Pancreas (tissue), 10 donors: ENCODE measurements around the gene SULT4A1. TPM values are rescaled to one million over a fixed set of nuclear protein-coding genes. Genes with fewer than 3 reads are reported as not detected.
"Not testable (repeated sequence)": the region's sequence is repeated elsewhere in the genome, so short reads cannot be mapped to it uniquely, and the experiment has no call there.

Experiments used
- ATAC-seq, 4 donors: fragments of 200-7000 bp; cut with Tn5 transposase; one replicate each; pipeline versions ENCODE4 v1.8.0 to v1.9.1; 2020; ENCODE audit warnings: mild to moderate bottlenecking in 4 of 4, moderate library complexity in 4 of 4
- DNase-seq, 6 donors: peaks; one replicate each; pipeline ENCODE4 v3.0.0-alpha.2; 2020
- FAIRE-seq: peaks from 2 replicates; lab custom pipeline; 2012; peaks lifted over from hg19 to GRCh38; lab: Jason Lieb, UNC
- H3K27ac ChIP-seq, 4 donors: fragments of 200-600 bp; sonication (generic); 1 replicate in 3 of 4; 2 replicates in 1 of 4; pipeline versions ENCODE4 v1.5.0 to v1.8.0; 2020
- H3K27me3 ChIP-seq, 4 donors: fragments of 200-600 bp; one replicate each; pipeline ENCODE4 v1.8.0; 2021
- H3K36me3 ChIP-seq, 3 donors: fragments of 200-600 bp; sonication (generic) in 1 of 3; one replicate each; pipeline versions ENCODE4 v1.5.0 to v1.8.0; 2020 to 2021
- H3K4me1 ChIP-seq, 3 donors: fragments of 200-600 bp; one replicate each; pipeline ENCODE4 v1.8.0; 2021
- H3K4me3 ChIP-seq, 4 donors: fragments of 200-600 bp; sonication (generic) in 2 of 4; one replicate each; pipeline versions ENCODE4 v1.5.0 to v1.8.0; 2020 to 2021
- H3K9me3 ChIP-seq, 4 donors: fragments of 200-600 bp; one replicate each; pipeline ENCODE4 v1.8.0; 2021
- CTCF ChIP-seq, 4 donors: fragments of 200-600 bp; sonication (generic) in 3 of 4; IDR thresholded peaks; one replicate each; pipeline versions ENCODE4 v1.5.0 to v1.8.0; 2021; ENCODE audit warnings: antibody characterized with exemption in 4 of 4
- WGBS, 2 donors: extraction: QIAGEN DNeasy Blood & Tissue Kit; methylation state at CpG; one replicate each; pipeline ENCODE4 v1.1.7; 2013; 5-methylcytosine and 5-hydroxymethylcytosine counted together
- intact Hi-C, 3 donors: fragments of 100-400 bp; cut with DNase I; formaldehyde crosslinking; loops; one replicate each; pipeline versions ENCODE4 v1.11.1 to v1.14.2; 2022
- polyA plus RNA-seq, 2 donors: library from polyadenylated mRNA; stranded (reverse); fragments of 200-250 nt; gene quantifications; one replicate each; pipeline ENCODE4 v1.2.3, GENCODE V29; 2013
- total RNA-seq, 6 donors: library from RNA; stranded (reverse); fragmentation: NEBNext Ultra II Directional in 4 of 6; extraction: Animal tissue kit (Norgen Biotek cat#: 25700) in 4 of 6; gene quantifications; one replicate each; pipeline versions ENCODE4 v1.2.1 to v1.2.4, GENCODE V29; 2021 to 2023
- donor health status: healthy with polysubstance abuse.
- donor health status: DM: no; HTN: no; CAD: no; lungs with moderate emphysema.
- donor health status: DM: no; HTN: no; CAD: no.
- donor health status: control.
- donor health status: control.
- donor health status: Bipolar disorder and iron deficiency.
- donor health status: DM: yes; HTN: yes; CAD: no.
- donor health status: DM: no; HTN: no; CAD: no.
- donor health status: DM: no; HTN: no; CAD: no.
- donor health status: DM: yes; HTN: yes; CAD: no.

The SULT4A1 gene
- total and polyA plus RNA-seq, 8 donors: 0.09 to 5.4 (median 0.37) TPM; not detected in 1

- Histone ChIP-seq H3K27me3 (peaks cover 0 to 4% (median 0%) of the 10 kb centered on the region in 4 donors), H3K36me3 (no peaks in the 10 kb centered on the region), H3K4me1 (no peaks in the 10 kb centered on the region), H3K9me3 (no peaks in the 10 kb centered on the region), H3K27ac (no peak overlapping the region), H3K4me3 (no peak overlapping the region)
- DNase-seq (no peak), ATAC-seq (no peak), FAIRE-seq (no peak)
- no peak for TF ChIP-seq CTCF (IDR thresholded peaks at IDR 0.05)
- WGBS, 2 donors: 68 to 80% methylated on average over 5 of the region's 5 CpGs
- intact Hi-C loops: no loop called here
Measured at GRCh38 chr22:43869799-43870198, 7.5 kb upstream of the SULT4A1 start.

DNA sequence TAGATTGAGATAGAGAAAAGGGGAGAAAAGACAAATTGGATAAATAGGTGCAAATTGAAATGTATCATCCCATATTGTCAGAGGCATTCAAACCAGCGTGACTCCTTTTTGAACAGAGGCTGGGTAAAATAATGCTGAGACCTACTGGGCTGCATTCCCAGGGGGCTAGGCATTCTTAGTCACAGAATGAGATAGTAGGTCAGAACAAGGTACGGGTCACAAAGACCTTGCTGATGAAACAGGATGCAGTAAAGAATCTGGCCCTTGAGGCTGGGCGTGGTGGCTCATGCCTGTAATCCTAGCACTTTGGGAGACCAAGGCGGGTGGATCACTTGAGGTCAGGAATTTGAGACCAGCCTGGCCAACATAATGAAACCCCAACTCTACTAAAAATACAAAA, 6.7 kb upstream of the SULT4A1 start:
- FAIRE-seq, DNase-seq, H3K36me3 ChIP-seq, H3K4me3 ChIP-seq, intact Hi-C loops, ATAC-seq, H3K27me3 ChIP-seq, H3K9me3 ChIP-seq, H3K27ac ChIP-seq, H3K4me1 ChIP-seq: not testable (repeated sequence)
- WGBS, 2 donors: 64 to 73% methylated on average over 4 of the region's 4 CpGs

DNA sequence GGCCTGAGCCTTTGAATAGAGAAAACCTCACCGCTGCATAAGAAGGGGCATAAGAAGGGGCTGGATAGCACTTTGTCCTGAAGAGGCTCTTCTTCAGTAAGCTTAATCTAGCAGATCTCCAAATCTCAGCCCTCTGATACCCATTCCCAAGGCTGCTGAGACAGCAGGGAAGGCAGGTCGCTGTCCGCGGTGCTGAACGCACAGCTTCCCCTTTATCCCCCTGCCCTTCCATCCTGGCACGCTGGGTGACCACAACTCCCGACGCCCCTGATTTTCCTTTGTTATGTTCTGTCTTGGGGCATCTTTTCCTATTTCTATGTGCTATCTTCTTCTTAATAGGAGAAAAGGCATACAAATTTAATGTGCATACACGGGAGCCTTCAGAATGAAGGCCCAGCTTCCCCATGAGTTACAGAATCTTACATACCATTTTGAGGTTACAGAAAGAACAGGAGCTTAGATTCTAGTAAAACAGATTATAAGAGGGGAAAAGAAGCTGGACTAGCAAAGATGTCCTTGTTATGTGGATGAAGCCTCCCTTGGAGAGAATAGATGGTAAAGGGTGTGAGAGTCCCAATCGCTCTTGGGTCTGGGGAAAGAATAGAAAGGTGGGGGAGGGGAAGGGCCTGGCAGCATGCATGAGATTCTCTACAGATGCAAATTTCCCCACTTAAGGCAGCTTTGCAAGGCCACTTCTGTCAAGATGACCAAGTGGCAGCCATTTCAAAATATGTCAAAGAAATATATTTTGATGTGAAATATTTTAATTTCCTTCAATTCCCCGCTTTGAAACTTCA, 5.7 kb upstream of the SULT4A1 start:
- Histone ChIP-seq H3K4me1 (no peaks in the 10 kb centered on the region), H3K9me3 (no peaks in the 10 kb centered on the region), H3K27me3 (peaks cover 0 to 13% (median 0%) of the 10 kb centered on the region in 4 donors), H3K36me3 (no peaks in the 10 kb centered on the region), H3K27ac (no peak overlapping the region), H3K4me3 (no peak overlapping the region)
- intact Hi-C loops: no loop called here
- ATAC-seq (peak in 3 of 4 donors; percentile 71 to 93 (median 79)), FAIRE-seq (no peak), DNase-seq (peak in 3 of 6 donors; percentile 38 to 78 (median 46))
- 8 to 14% methylated on average over 11 of the region's 11 CpGs for WGBS, 2 donors
- TF ChIP-seq CTCF (IDR thresholded peaks at IDR 0.05): no peak

DNA sequence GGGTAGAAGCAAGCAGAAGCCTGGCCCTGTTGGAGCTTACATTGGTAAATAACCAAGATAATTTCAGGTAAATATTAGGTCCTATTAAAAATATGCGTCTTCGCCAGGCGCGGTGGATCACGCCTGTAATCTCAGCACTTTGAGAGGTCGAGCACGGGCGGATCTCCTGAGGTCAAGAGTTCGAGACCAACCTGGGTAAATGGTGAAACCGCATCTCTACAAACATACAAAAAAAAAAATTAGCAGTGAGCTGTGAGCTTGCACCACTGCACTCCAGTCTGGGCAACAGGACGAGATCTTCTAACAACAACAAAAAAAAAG, 529 bp upstream of the SULT4A1 start:
- no peak for ATAC-seq
- WGBS, 2 donors: 48 to 52% methylated on average over 11 of the region's 11 CpGs
- DNase-seq: no peak
- H3K4me3 ChIP-seq: peak overlapping the region in 1 of 4 donors; percentile 24
- no peaks in the 10 kb centered on the region for H3K4me1 ChIP-seq
- TF ChIP-seq CTCF (IDR thresholded peaks at IDR 0.05): no peak
- H3K36me3 ChIP-seq: no peaks in the 10 kb centered on the region
- H3K27ac ChIP-seq: no peak overlapping the region
- no peak for FAIRE-seq
- H3K9me3 ChIP-seq: no peaks in the 10 kb centered on the region
- peaks cover 0 to 12% (median 0%) of the 10 kb centered on the region in 4 donors for H3K27me3 ChIP-seq
- intact Hi-C loops: no loop called here

GRCh38 chr22:43861529-43861928, 784 bp downstream of the SULT4A1 start:
- ATAC-seq: peak in 3 of 4 donors; percentile 13 to 54 (median 43)
- no peak for TF ChIP-seq CTCF (IDR thresholded peaks at IDR 0.05)
- intact Hi-C loops: no loop called here
- Histone ChIP-seq H3K4me1 (no peaks in the 10 kb centered on the region), H3K36me3 (no peaks in the 10 kb centered on the region), H3K27ac (no peak overlapping the region), H3K27me3 (peaks cover 0 to 12% (median 0%) of the 10 kb centered on the region in 4 donors), H3K4me3 (peak overlapping the region in 1 of 4 donors; percentile 32), H3K9me3 (no peaks in the 10 kb centered on the region)
- FAIRE-seq: no peak
- peak in 1 of 6 donors; percentile 41 for DNase-seq
- WGBS, 2 donors: 26 to 29% methylated on average over 9 of the region's 9 CpGs
